A673 (cell line): ENCODE measurements around the gene UNC45A.

Experiments used
- CTCF ChIP-seq: fragments of 300-800, 200-600 bp; sonication (generic); conservative IDR thresholded peaks from 2 replicates; pipeline ENCODE4 v1.5.1; 2017; ENCODE audit warnings: low read depth, mild to moderate bottlenecking, antibody characterized with exemption, low read length, moderate library complexity, mixed read lengths
- EZH2 ChIP-seq: fragments of 200-600 bp; sonication (generic); IDR thresholded peaks from 2 replicates; pipeline ENCODE4 v1.6.1; 2017; ENCODE audit warnings: borderline replicate concordance, low read depth, mild to moderate bottlenecking, mixed read lengths, antibody characterized with exemption, low read length; ENCODE audit not compliant: poor library complexity, severe bottlenecking

GRCh38 chr15:90913398-90913944 lies 21.6 kb upstream of the UNC45A start:
- TF ChIP-seq CTCF (no peak), EZH2 (no peak)
